Measurements from ENCODE around the gene ANXA2R.
"Not testable (repeated sequence)": the region's sequence is repeated elsewhere in the genome, so short reads cannot be mapped to it uniquely, and the experiment has no call there.

GRCh38 chr5:43025184-43025950, 14.8 kb downstream of the ANXA2R start:
- TF ChIP-seq, protein P1, sequence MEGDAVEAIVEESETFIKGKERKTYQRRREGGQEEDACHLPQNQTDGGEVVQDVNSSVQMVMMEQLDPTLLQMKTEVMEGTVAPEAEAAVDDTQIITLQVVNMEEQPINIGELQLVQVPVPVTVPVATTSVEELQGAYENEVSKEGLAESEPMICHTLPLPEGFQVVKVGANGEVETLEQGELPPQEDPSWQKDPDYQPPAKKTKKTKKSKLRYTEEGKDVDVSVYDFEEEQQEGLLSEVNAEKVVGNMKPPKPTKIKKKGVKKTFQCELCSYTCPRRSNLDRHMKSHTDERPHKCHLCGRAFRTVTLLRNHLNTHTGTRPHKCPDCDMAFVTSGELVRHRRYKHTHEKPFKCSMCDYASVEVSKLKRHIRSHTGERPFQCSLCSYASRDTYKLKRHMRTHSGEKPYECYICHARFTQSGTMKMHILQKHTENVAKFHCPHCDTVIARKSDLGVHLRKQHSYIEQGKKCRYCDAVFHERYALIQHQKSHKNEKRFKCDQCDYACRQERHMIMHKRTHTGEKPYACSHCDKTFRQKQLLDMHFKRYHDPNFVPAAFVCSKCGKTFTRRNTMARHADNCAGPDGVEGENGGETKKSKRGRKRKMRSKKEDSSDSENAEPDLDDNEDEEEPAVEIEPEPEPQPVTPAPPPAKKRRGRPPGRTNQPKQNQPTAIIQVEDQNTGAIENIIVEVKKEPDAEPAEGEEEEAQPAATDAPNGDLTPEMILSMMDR (conservative IDR thresholded peaks at IDR 0.05; ENCODE audit: low read length), result not testable (repeated sequence)
- not testable (repeated sequence) for TF ChIP-seq EZH2phosphoT487 (IDR thresholded peaks at IDR 0.05; ENCODE audit: borderline replicate concordance, low read depth, low read length)
